GM21423 (cell line): ENCODE results near the gene ITPK1.
"Not testable (repeated sequence)": the region's sequence is repeated elsewhere in the genome, so short reads cannot be mapped to it uniquely, and the experiment has no call there.

Experiments used
- ATAC-seq: cut with Tn5 transposase; IDR thresholded peaks from one replicate; pipeline ENCODE4 v1.9.1; 2021; ENCODE audit warnings: mild to moderate bottlenecking, moderate library complexity; ENCODE audit not compliant: unreplicated experiment

Gene ITPK1

DNA sequence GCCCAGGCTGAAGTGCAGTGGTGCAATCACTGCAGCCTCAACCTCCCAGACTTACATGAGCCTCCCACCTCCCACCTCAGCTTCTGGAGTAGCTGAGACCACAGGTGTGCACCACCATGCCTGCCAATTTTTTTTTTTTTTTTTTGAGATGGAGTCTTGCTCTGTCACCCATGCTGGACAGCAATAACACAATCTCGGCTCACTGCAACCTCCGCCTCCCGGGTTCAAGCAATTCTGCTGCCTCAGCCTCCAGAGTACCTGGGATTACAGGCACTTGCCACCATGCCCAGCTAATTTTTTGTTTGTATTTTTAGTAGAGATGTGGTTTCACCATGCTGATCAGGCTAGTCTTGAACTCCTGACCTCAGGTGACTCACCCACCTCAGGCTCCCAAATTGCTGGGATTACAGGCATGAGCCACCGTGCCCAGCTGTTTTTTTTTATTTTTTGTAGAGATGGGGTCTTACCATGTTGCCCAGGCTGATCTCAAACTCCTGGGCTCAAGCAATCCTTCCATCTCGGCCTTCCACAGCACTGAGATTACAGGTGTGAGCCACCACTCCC lies 15.6 kb upstream of the ITPK1 start:
- not testable (repeated sequence) for ATAC-seq

DNA sequence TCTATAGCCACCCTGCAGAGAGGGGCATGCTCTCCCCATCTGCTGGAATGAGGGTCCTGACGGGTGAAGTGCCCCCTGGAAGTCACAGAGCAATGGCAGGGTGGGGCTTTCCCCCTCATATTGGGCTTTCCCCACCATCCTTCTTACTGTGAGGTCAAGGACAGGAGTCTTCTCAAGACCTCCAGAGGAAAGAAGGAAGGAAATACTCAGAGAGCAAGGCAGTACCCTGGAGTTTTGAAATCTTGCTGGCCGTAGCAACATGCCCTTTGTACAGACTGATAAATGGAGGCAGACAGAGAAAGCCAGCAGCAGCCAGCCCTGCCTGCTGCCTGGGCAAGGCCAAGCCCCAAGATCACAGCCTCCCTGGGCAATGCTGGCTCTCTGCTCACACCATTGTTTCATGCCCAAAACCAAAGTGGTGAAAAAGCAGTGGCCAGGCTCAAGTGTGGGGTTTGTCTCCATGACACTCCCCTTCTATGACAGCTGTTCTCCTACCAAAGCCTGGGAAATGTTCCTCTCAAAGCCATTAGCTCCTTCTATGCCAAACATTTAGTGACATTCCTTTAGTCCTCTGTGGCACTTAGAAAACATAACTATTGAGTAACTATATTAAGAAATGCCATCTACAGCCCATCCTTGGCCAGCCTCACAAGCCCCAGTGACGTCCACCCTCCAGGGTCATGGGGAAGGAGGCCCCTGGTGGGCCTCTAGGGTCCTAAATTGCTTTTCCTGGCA lies 13.2 kb upstream of the ITPK1 start:
- no peak for ATAC-seq

DNA sequence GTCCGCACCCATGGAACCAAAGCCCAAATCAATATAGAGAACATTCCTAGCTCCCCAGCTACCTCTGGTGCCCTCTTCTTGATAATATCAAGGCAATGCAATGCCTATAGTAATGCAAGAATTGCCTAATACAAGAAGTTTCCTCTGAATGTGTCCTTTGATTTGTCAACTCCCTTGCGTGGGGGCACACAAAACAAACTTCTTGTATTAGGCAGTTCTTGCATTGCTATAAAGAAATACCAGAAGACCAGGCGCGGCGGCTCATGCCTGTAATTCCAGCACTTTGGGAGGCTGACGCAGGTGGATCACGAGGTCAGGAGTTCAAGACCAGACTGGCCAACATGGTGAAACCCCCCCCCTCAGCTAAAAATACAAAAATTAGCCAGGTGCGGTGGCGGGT lies 10.4 kb upstream of the ITPK1 start:
- ATAC-seq, result no peak

DNA sequence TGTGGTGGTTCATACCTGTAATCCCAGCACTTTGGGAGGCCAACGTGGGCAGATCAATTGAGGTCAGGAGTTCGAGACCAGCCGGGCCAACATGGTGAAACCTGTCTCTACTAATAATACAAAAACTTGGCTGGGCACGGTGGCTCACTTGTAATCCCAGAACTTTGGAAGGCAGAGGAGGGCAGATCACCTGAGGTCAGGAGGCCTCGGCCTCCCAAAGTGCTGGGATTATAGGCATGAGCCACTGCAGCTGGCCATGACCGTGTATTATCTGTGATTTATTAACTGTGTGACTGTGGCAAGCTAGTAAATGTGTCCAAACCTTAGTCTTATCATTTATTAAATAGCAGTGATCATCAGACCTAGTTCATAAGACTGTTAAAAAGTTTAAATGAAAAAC lies 7.1 kb upstream of the ITPK1 start:
- ATAC-seq, result no peak

DNA sequence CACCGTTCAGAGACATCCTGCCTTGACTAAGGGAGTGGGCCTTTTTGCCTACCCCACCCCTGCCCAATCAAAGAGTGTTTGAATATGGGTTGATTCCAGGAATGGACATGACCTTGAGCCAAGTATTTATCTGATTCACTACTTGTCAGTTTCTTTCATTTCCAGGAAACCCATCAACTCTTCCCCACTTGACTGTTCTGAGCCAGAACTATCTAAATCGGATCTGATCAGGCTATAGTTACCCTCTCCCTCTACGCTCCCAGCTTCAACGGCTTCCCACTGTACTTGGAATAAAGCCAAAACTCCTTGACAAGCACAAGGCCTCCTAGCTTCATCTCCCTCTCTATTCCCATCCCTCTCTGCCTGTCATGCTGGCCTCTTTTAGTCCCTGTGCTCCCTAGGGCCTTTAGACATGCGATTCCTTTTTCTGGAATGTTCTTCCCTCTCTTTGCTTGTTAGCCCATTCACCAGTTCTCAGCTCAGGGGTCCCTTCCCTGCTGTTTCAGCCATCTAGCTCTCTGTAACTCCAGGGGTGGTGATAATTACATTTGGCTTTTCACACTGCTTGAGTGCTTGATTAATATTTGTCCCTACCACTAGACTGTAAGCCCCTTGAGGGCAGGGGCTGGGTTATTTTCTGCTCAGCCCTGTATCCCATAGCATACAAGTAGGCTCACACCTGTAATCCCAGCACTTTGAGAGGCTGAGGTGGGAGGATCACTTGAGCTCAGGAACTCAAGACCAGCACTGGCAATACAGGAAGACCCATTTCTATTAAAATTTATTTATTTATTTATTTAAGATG lies 5.5 kb upstream of the ITPK1 start:
- no peak for ATAC-seq

DNA sequence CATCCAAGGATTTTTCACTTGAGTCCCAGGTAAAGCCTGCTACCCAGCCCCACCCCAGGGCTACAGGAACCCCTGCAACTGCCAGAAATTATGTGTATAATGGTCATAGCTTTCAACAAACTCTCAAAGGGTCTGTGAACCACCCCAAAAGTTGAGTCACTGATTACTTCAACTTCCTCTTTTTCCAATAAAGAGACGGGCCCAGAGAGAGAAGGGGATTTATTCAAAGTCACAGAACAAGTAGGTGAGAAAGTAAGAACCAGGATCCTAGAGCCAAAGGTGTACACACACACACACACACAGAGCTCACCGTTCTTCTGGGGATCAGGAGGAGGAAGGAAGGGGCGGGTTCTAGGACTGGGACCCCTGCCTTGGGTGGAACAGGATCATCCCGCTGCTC lies 4.8 kb upstream of the ITPK1 start:
- no peak for ATAC-seq

DNA sequence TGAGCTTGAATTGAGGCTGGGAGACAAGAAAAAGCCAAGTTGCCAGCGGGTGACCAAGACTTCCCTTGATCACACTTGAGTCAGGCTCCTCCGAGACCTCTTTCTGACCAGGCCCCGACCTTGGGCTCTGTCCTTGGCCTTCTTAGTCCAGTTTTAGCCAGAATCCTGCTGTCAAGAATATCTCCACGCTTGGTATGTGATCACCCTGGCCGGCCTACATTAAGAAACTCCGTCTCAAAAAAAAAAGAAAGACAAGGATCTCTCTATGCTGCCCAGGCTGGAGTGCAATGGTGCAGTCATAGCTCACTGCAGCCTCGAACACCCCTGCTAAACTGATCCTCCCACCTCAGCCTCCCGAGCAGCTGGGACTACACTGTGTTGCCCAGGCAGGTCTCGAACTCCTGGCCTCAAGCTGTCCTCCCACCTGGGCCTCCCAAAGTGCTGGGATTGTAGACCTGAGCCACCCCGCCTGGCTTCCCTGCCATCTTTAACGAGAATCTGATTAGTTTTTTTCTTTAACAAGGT lies 1.0 kb upstream of the ITPK1 start:
- no peak for ATAC-seq

DNA sequence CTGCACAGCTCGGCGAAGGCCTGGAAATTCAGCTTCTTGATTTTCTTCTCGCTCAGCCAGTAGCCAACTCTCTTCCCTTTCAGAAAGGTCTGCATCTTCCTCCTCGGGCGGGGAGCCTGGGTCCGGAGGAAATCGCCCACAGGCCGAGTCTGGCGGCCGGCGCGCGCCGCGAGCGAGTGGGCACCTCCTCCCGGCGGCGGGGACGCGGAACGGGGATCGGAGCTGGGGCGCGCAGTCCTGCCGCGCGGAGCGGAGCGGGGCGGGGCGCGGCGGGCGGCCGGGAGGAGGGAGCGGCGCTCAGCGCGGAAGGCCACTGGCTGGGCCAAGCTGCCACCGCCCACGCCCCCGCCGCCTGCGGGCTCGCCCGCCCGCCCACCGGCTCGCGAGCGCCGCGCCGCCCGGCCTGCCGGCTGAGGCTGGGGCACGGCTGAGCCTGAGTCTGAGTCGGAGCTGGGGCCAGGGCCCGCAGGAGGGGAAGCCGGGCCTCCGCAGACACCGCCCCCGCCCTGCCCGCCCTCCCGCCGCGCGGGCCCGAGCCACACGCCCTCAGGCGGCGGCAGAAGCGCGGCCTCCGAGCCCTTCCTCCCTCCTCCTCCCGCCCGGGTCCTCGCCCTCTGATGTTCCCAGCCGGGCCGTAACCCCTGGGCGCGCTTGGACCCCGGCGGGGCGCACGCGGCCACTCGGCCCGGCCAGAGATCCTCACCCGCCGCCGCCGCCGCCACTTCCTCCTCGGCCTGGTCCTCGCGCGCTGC lies 480 bp downstream of the ITPK1 start:
- ATAC-seq, result peak; percentile 82

DNA sequence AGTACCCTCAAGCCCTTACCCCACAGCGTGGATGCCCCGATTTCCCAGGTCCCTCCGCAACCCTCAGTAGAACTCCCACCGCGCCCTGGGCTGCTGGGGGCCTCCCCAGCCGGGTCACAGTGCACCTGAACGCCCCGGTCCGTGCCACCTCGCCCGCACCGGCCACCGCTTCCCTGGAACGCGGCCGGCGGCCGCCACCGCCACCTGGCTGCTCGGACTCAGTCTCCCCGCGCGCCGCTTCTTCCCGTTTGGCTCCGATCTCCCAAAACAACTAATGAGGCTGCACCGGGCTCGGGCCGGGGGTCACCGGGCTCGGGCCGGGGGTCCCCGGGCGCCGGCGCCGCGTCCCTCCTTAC lies 1.0 kb downstream of the ITPK1 start:
- ATAC-seq, result no peak

DNA sequence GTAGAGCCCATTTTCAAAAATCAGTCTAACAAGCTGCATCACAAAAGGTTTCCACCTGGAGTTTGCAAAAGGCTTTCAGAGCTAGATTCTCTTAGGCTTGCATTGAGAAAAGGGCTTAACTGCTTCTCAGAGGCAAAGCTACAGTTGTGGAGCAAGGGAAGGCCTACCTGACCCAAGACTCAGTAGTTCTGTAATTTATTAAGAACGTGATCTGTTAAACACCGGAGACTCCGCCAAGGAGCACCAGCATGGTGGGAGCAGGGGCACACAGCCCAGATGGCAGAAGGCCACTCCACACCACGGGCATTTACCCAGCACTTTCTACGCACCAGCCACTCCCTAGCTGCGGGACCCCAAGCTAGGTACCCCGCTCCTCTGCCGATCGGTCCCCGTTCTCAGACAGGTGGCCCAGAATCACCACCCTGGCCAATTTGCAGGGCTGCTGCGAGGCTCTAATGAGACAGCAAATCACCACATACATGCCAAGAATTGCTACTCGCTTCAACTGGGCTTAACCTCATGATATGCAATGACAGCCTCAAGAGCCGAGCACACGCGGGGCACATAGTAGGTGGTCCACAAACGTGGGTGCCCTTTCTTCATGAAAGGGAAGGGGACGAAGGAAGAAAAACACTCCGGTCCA lies 1.5 kb downstream of the ITPK1 start:
- ATAC-seq, result no peak

DNA sequence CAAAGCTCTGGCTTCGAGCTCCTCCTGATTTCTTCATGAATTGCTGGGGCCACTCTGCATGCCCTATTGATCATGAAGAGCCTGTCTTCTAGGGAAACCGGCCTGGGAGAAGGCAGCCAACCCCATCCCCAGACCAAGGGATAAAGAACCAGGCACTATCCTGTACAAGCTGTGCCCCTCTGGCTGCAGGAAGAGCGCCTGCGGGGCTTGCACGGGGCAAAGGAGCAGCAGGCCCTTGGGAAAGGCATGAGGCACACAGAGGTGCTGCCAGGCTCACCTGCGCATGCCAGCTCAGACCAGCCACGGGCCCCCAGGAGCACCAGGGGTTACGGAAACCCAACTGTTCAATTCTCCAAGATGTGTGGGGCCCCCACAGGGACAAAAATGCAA lies 2.1 kb downstream of the ITPK1 start:
- no peak for ATAC-seq

DNA sequence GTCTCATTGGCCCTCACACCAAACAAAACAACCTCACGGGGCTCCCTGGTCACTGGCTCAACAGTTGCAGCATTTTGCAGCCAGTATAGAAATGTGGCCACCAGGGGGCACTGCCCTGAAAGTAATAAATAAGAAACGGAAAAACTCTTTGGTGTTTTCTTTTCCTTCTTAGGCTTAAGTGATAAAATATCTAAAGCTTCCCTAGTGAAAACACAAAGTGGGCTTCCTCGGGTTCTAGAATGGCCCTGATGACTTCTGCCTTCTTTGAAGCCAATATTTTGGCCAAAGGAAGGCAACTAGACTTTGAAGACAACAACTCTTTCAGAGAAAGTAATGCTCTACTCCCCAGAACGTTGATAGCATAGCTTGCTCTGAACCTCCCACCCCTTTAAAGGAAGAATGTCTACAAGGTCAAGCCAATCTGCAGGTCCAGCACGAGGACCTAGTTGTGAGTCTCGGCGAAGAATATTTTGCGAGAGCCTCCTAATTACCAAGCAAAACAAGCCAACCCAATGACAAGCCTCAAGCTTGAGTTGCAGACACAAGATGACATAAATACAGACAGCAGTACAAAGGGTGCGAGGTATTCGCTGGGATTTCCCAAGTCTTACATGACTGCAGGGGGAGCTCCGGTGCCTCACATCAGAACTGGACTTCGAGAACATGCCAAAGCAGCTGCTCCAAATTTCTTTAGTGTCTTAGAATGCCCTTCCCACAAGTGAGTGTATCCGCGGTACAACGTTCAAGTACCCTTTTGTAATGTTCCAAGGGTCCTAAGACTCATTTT lies 2.6 kb downstream of the ITPK1 start:
- no peak for ATAC-seq

DNA sequence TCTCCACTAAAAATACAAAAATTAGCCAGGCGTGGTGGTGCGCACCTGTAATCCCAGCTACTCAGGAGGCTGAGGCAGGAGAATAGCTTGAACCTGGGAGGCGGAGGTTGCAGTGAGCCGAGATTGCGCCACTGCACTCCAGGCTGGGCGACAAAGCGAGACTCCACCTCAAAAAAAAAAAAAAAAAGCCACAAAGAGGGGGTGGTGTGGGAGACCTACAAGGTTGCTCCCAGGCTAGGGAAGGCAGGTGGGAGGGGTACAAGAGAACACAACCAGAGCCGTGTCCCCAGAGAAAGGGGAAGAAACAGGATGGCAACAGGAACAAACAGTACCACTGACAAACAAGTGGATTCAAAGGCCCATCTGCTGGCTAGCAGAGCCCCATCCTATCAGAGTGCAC lies 4.2 kb downstream of the ITPK1 start:
- ATAC-seq, result not testable (repeated sequence)

DNA sequence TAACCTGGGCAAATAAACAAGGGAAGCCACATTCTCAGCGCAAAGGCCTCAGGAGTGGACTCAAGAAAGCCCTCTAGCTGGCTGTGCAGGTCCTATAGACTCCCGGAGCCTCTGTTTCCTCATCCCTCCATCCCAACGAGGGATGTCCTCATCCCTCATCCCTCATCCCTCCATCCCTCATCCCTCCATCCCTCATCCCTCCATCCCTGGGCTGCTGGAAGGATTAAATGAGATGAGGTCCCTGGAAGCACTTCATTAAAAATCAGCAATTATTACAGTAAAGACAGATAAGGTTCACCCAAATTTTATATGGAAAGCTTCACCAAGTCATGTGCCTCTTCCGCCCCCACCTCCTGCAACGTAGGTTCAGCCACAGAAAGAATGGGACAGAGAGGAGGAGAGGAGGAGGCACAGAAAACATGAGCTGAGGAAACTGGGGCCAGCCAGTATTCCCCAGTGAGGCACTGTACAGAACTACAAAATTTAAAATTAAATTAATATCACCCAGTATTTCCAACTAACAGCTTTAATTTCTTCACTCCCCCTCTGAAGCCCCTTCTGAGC lies 4.8 kb downstream of the ITPK1 start:
- ATAC-seq, result no peak

DNA sequence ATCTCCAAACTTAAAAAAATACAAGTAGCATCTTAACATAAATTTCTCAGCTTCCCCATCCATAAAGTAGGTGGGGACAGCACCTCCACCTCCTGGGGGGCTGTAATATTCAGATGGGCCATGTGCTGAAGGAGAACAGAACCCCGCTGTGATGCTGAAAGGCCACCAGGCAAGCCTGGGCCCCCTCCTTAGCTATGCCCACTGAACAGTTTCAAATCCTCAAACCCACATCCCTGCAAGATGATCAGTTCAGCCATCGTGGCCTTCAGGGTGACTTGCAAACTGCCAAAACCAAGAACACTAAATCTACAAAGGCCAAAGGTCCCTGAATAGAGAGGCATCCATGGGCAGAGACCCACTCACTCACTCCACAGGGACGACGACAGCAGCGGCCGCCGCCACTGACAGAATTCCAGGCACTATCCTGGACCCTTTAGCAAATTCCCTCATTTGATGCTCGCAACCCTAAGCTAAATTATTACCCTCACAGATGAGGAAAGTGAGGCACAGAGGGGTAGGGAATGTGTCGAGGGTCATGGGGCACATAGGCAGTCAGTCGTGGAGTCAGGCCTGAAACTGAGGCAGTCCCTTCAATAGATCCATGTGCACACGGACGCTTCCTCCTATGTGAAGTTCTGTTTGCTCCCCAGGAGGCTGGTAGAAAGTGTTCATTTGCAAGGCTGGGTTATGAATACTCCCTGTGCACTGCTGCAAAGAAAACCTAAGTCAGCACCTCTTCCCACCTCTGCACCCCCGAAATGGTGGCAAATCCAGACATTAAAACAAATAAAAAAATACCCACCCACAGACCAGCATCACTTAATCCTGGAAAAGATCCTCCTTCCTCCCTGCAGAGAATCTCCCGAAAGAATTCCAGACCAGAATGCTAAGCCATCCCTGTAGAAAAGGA lies 5.9 kb downstream of the ITPK1 start:
- ATAC-seq, result no peak

DNA sequence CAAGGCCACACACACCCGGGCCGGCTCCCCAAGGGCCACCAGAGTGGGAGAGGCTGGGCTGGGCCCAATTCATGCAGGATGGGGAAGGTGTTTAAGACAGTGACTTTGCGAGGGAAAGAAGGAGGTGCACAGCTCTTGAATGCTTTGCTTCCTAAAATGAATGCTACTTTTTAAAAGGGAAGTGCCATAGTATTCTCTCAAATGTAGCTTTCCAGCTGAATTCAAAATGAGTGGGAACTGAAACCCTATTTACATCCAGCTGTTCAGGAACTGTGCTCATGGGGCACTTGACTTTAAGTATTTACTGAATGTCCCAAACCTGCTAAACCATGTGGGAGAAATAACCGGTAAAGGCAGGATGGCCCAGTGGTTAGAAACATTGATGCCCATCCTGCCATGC lies 7.6 kb downstream of the ITPK1 start:
- ATAC-seq, result no peak

DNA sequence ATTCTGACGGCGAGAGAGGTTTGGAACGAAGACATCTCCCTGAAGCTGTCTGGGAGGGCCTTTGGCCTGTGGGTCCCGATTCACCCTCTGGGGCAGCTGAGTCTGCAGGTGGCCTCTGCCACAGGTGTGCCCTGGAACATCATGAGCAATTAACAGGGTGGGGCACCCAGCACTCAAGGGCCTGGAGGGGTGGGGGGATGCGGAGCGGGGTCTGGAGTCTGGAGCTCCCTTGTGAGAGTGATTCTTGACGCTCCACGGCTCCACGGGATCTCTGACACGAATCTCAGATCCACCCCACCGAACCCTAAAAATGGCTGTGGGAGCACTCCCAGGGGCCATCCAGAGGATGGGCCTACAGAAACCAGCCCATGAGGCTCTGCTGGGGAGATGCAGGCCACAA lies 8.3 kb downstream of the ITPK1 start:
- ATAC-seq, result no peak

DNA sequence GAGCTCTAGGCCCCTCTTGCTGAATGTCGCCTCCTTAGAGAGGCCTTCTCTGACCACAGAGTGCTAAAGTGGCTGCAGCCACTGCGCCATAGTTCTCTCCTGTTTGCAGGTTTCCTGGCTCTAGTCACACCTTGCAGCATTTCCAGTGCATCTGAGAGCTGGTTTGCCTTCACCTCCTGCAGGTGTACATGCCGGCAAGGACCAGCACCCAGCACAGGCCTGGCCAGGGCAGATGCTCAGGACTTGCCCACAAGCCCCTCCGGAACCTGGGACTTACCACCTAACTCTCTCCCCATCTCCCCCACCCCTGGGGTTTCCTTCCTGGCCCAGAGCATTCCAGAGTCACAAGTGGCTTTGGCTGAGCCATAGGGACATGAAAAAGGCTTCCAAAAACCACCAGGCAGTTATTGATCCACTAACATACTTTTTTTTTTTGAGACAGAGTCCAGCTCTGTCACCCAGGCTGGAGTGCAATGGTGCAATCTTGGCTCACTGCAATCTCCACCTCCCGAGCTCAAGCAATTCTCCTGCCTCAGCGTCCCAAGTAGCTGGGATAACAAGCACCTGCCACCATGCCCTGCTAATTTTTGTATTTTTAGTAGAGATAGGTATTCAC lies 9.1 kb downstream of the ITPK1 start:
- ATAC-seq, result no peak
